Neural progenitor cell (in vitro differentiated cells): ENCODE data around the gene COL19A1.

Experiments used
- CTCF ChIP-seq: fragments of 200-600 bp; sonication (generic); IDR thresholded peaks from 2 replicates; pipeline ENCODE4 v1.5.1; 2017; ENCODE audit warnings: antibody characterized with exemption, mild to moderate bottlenecking
- EZH2 ChIP-seq: fragments of 200-600 bp; sonication (generic); IDR thresholded peaks from 2 replicates; pipeline ENCODE4 v1.6.1; 2017; ENCODE audit warnings: antibody characterized with exemption, mild to moderate bottlenecking, moderate library complexity
- EZH2phosphoT487 ChIP-seq: fragments of 200-600 bp; sonication (generic); IDR thresholded peaks from 2 replicates; pipeline ENCODE4 v1.6.1; 2017; ENCODE audit warnings: antibody characterized with exemption

- TF ChIP-seq EZH2phosphoT487 (no peak), CTCF (no peak), EZH2 (no peak)
These were observed 41.7 kb downstream of the COL19A1 start for GRCh38 chr6:69907981-69908498.
